GM06990 (cell line): ENCODE data around the gene TMEM235.
A peak's percentile ranks its signal among the peaks of the same experiment; 100 is the strongest.

Experiments
- DNase-seq: peaks from one replicate; pipeline ENCODE4 v3.0.0-alpha.2; 2011; ENCODE audit not compliant: insufficient read length; ENCODE audit errors: extremely low read depth
- H3K27me3 ChIP-seq: replicated peaks from 2 replicates; pipeline ENCODE4 v1.6.0; 2011; ENCODE audit warnings: low read length; ENCODE audit not compliant: control insufficient read depth, insufficient read depth
- H3K36me3 ChIP-seq: 2 replicates; pipeline ENCODE4 v1.5.1; 2011; ENCODE audit warnings: low read length; ENCODE audit not compliant: control insufficient read depth, insufficient read depth
- H3K4me3 ChIP-seq: replicated peaks from 2 replicates; pipeline ENCODE4 v1.5.1; 2011; ENCODE audit warnings: low read depth, mild to moderate bottlenecking, control low read depth, low read length
- CTCF ChIP-seq: IDR thresholded peaks from 2 replicates; pipeline ENCODE4 v1.5.1; 2011; ENCODE audit warnings: low read length, control low read depth, mild to moderate bottlenecking, inconsistent platforms; ENCODE audit not compliant: insufficient read depth, poor library complexity, severe bottlenecking

The TMEM235 gene

GRCh38 chr17:78185981-78186691 is 45.3 kb upstream of the TMEM235 start:
- Histone ChIP-seq H3K36me3 (peaks cover 12% of the 10 kb centered on the region), H3K27me3 (no peaks in the 10 kb centered on the region), H3K4me3 (peak overlapping the region; percentile 86)
- no peak for TF ChIP-seq CTCF
- DNase-seq: no peak

GRCh38 chr17:78186692-78187595 is 44.5 kb upstream of the TMEM235 start, which contains the start of the genes AFMID and TK1:
TSS of gene AFMID (plus strand) at chr17:78187362. CDS start at chr17:78187371, 9 bp downstream.
TSS of gene TK1 (minus strand) at chr17:78187052. CDS start at chr17:78186994, 58 bp downstream.
- Histone ChIP-seq H3K27me3 (no peaks in the 10 kb centered on the region), H3K36me3 (peaks cover 11% of the 10 kb centered on the region), H3K4me3 (peak within 1 kb of the TSS; percentile 87)
- TF ChIP-seq CTCF: peak; percentile 24
- peak; percentile 98 for DNase-seq

- DNase-seq: no peak
- H3K27me3 ChIP-seq: no peaks in the 10 kb centered on the region
- H3K36me3 ChIP-seq: peaks cover 8% of the 10 kb centered on the region
- no peak for TF ChIP-seq CTCF
- no peak overlapping the region for H3K4me3 ChIP-seq
These were observed 34.7 kb upstream of the TMEM235 start for GRCh38 chr17:78196716-78197115.

GRCh38 chr17:78197147-78197832 is 34.1 kb upstream of the TMEM235 start:
- H3K36me3 ChIP-seq: peaks cover 6% of the 10 kb centered on the region

GRCh38 chr17:78200451-78200850 is 31.0 kb upstream of the TMEM235 start:
- no peak for DNase-seq
- no peaks in the 10 kb centered on the region for H3K27me3 ChIP-seq
- no peak overlapping the region for H3K4me3 ChIP-seq
- peaks cover 13% of the 10 kb centered on the region for H3K36me3 ChIP-seq
- TF ChIP-seq CTCF: no peak

More at GRCh38 chr17:78197147-78197832, 34.1 kb upstream of the TMEM235 start:
- Histone ChIP-seq H3K27me3 (no peaks in the 10 kb centered on the region), H3K4me3 (no peak overlapping the region)
- no peak for DNase-seq
- no peak for TF ChIP-seq CTCF
